NCI-H187 treated with DMSO at 0.1 percent for 48 hours (cell line): Measurements from ENCODE around the gene LRRC31.
A peak's percentile ranks its signal among the peaks of the same experiment; 100 is the strongest.

Experiments used
- DNase-seq: peaks from one replicate; lab custom pipeline; 2025; lab: John Stamatoyannopoulos, UW

LRRC31 gene

DNA sequence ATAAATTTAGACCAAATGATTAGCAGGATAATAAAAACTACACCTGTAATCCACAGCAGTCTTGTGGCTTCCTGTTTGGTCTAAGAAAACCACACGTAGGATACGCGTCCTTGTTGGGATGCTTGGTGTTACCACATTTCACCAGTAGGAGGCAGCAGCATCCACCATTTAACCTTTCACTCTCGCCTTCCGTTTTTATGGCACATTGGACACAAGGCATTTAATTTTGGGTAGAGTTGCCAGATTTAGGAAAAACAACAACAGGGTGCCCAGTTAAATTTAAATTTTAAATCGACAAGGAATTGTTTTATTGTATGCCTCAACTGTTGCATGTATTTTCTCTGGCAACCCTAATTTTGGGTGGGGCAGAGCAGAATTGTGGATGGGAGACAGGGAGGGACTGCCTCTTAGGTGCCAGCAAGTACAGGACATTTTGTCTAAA, 6.3 kb downstream of the LRRC31 start:
- peak; percentile 1 for DNase-seq

DNA sequence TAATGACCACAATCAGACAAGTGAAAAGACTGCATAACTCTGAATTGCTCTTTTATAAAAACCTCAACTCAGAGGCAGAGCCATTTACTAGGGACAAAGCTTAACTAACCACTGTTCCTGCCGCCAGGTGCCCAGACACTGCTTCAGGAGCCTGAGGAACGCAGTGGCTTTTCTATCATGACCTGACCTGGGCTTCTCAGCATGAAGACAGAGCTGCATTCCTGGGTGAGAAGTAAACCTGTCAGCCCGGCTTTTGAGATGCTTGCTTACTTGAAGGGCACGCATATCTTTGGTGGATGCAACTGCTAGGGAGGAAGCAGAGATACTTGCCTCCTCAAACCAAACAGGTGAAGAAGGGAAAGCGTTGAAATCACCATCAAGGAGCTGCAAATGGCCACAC, 7.9 kb downstream of the LRRC31 start:
- DNase-seq = no peak

DNA sequence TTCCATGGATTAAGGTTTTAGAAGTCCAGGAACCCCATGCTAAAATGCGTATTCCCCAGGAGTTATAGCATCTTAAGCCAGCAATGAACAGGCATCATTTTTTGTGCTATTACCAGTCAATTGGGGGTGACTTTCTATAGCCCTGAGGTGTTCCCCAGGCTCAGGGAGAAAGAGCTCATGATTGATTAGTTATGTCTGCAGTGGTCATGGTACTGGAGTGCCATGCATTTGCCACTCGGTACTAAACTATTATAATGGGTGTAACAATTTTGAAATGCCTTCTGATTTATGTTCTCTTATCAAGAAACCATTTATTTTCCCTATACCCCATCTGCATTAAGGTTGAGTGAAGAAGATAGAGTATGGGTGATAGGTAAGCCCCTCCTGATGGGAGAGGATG, 11.9 kb downstream of the LRRC31 start:
- no peak for DNase-seq

DNA sequence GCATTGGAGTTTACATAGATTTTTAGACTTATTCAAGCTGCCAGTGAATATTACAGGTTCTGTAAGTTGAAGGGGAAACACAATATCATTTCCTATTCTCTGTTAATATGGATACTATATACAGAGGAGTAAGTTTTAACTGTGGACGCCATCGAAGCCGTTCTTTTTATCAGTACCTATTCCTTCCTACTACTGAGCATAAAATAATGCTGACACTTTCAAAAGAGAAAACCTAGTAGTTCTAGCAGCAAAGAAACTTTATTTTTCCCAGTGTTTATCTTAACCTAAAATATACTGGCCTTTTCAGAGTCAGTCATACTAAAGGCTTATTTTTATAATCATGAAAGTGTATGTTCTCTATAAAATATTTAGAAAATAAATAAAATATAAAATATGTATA, 14.2 kb downstream of the LRRC31 start:
- no peak for DNase-seq

DNA sequence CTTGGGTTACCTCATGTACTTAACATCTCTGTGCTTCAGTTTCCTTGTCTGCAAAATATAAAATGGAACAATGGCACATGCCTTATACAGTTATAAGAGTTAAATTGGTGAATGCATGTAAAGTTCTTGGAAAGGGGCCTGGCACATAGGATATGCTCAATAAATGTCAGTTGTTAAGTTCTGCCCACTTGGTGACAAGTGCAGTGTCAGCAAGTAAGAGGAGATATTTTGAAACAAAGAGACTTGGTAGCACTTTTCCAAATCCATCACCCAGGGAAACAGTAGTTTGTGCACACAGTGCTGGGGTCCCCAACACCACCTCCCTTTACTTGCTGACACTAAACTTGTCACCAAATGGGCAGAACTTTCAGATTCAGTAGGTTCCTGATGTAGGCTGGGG, 19.1 kb downstream of the LRRC31 start:
- no peak for DNase-seq

DNA sequence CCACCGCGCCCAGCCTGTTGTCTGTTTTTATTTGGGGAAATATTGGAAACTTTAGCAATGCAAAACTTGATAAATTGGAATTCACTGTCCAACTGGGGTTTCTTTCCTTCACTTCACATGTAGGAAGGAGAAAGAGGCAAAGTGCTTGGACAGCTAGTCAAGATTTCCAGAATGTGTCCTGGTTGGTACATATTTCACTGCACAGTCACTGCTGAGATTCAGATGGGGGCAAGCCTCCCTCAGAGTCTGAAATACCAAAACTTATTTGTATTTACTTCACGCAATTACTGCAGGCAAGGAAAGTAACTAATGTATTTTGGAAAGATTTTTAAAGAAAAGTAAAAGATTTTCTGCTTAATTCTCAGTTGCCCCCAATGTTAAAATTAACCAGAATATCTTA, 21.0 kb downstream of the LRRC31 start:
- no peak for DNase-seq

DNA sequence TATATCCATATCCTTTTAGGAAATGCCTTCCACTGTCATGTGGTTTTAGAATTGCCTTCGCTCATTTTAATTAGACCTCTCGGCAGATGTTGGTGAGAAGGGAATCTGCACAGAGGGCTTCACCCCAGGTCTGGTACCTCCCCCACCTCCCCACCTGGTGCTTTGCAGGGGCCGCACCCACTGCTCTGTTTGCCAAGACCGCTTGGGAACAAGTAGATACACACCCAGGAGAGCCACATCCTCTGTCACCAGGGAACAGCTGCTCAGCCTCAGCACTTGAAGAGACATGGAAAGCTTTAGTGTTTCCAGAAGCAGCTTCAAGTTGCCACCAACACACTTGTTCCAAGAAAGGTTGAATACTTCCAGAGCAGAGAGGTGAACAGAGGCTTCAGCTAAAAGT, 21.8 kb downstream of the LRRC31 start:
- peak; percentile 71 for DNase-seq

DNA sequence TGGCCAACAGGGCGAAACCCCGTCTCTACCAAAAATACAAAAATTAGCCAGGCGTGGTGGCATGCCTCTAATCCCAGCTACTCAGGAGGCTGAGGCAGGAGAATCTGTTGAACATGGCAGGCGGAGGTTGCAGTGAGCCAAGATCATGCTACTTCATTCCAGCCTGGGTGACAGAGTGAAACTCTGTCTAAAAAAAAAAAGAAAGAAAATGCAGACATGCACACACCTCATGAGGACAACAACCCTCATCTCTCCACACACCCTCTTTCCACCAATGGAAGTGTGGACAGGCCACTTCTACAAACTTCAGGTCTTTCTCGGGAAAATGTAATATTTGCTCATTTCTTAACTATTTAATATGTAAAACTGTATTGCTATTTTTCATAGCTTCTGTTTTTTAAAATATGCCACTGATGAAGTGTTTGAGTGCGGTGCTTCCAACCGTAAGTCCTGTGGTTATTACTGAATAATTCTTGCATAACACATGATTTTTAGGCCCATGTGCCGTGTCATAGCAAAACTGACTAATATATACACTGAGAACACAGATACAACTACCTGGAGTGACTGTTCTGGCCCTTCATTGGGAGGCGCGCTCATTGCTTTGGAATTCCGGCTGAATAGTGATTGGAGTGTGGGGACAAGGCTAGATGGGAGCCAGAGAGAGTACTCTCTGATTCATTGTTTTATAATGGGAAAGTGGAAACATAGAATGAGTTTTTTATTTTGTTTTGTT, 23.1 kb downstream of the LRRC31 start:
- no peak for DNase-seq

DNA sequence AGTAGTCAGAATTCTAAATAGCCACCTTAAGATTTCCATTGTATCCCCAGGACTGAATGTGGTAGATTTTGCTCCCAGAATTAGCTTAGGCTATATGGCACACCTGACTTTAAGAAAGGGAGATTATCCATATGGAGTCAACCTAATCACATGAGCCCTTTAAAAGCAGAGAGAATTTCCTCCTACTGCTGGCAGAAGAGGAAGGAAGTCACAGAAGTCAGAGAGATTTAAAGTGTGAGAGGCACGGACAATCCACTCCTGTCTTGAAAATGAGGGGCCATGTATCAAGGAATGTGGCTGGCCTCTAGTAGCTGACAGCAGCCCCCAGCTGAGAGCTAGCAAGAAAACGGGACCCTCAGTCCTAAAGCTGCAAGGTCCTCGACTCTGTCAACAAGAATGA, 26.8 kb downstream of the LRRC31 start:
- DNase-seq = no peak

DNA sequence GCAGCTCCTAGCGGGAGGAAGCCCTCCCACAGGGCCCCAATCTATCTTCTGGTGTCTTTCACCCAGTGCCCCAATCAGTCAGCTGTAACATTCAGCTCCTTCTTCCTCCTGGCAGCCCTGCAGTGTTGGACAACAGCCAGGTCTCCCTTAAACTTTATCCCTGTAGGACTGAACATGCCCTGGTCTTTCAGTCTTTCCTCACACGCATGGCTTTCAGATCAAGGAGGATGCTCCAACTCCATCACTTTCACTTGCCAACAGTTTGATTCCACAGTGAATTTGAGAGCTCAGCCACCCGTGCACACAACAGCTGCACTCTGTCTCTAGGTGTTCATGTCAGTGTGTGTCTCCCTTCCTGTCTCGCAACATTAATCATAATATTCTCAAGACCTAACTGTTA, 28.6 kb downstream of the LRRC31 start:
- DNase-seq = no peak

DNA sequence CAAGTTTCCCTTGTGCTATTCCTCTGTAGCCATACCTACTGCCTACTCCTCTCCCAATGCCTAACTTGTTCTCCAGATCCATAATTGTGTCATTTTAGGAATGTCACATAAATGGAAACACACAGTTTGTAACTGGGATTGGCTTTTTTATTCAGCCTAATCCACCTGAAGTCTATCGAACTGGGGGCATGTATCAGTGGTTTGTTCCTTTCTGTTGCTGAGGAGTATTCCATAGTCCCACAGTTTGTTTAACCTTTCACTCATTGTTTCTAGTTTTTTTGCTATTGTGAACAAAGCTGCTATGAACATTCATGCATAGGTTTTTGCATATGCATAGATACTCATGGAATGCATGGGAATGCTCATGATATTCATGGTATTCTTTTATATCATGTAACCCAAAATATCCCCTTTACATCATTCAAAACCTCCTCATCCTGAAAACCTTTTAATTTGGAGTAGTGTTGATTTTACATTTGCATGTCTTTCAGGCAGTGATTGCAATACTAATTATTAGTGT, 31.2 kb downstream of the LRRC31 start:
- no peak for DNase-seq

DNA sequence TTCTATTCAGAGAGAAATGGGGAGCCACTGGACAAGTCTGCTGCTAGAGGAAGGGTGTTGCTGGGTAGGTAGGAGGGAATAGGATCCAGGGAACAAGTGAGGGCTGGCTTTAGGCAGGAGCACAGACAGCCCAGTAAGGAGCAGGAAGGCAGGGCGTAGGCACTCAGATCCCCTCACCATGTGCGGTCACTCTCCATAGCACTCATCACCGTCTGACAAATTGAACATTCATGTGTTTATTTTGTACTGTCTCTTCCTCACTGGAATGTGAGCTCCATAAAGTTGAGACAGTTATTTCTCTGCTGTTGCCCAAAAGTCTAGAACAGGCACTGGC, 32.8 kb downstream of the LRRC31 start:
- no peak for DNase-seq

DNA sequence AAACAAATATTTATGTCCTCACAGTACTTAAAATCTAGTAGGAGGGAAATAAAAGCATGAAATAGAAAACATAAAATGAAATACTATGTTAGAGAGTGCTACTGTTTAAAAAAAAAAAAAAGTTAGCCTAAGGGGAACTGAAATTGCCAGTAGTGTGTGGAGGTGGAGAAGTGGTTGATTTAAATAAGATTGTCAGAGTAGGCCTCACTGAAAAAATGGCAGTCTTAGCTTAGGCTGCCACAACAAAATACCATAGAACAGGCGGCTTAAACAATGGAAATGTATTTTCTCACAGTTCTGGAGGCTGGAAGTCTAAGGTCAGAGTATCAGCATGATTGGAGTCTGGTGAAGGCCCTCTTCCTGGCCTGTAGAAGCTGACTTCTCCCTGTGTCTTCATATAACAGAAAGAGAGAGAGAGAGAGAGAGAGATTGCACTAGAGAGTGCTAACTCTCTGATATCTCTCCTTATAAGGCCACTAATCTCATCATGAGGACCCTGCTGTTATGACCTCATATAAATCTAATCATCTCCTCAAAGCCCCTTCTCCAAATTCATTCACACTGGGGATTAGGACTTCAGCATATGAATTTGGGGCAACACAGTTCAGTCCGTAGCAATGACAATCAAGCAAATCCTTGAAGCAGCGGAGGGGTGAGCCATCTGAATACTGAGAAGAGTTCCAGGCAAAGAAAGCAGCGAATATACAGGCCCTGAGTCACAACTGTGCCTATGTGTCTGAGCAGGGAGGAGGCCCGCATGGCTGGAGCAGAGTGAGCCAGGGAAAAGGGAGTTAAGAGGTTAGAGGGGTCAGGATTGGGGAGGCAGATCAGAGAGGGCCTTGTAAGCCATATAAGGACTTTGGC, 33.4 kb downstream of the LRRC31 start:
- no peak for DNase-seq

DNA sequence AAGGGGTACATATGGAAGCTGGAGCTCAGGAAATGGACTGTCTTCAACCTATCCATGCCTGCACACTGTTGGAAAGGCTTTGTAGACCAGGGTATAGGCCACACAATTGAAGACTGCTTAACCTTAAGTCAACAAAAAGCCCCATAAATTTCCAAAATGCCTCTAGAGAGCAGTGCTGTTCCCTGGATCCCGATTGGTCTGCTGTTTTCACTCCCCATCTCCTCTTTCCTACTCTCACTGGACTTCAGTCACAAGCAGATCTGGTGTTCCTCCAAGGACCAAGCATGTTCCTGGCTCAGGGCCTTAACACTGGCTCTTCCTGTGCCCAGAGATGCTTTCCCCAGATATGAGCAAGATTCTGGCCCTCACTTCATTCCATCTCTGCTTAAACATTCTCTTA, 34.2 kb downstream of the LRRC31 start:
- no peak for DNase-seq

DNA sequence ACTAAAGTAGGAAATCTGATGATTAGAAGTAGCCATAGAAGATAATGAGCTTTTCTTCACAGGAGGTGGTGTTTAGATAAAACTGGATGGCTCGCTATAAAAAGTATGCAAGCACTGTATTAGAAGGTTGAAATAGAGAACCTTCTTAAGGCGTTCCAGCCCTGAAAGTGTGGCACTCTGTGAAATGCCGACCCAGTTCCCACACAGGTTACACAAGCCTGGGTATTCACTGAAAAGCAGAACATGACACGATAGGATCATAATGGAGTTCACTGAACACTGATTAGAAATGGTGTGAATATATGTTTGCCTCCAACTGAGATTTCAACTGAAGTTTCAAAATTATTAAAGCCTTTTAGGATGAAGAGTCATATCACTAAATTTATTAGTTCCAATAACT, 42.0 kb downstream of the LRRC31 start:
- no peak for DNase-seq

DNA sequence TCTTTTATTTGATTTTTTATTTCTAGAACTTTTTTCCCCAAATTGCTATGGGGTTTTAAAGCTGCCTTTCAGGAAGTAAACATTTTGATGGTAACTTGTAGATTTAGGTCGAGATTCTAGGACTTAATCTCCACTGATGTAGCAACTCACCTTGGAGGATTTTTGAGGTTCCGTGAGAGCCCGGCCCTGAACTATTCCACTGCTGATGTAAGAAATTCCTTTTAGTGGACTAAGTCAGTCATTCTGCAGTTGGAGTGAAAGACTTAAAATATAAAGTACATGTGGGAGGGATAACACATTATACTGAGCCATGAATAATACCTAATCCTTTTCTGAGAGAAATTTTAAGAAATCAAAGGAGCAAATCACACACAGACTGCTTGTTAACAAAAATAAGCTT, 44.4 kb downstream of the LRRC31 start:
- DNase-seq = no peak

DNA sequence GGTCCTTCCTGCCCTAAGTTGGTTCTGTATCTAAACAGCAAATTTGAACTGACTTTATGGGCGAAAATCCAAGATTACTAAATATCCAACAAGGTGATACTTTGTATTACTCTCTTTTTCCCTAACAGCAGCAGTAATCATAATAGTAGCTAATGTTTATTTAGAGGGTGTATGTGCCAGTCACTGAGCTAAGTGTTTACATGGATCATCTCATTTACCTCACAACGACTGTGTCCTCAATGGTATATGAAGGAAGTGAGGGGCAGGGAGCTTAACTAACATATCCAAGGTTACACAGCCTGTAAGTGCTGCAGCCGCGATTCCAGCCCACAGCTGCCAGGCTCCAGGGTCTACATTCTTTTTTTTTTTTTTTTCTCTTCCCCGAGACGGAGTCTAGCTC, 46.8 kb downstream of the LRRC31 start:
- no peak for DNase-seq

DNA sequence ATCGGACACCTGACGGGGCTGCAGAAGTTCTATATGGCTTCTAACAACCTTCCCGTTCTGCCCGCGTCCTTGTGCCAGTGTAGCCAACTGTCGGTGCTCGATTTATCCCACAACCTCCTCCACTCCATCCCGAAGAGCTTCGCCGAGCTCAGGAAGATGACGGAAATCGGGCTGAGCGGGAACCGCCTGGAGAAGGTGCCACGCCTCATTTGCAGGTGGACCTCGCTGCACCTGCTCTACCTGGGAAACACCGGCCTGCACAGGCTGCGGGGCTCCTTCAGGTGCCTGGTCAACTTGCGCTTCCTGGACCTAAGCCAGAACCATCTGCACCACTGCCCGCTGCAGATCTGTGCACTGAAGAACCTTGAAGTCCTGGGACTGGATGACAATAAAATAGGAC, 47.2 kb downstream of the LRRC31 start:
- DNase-seq = peak; percentile 70

DNA sequence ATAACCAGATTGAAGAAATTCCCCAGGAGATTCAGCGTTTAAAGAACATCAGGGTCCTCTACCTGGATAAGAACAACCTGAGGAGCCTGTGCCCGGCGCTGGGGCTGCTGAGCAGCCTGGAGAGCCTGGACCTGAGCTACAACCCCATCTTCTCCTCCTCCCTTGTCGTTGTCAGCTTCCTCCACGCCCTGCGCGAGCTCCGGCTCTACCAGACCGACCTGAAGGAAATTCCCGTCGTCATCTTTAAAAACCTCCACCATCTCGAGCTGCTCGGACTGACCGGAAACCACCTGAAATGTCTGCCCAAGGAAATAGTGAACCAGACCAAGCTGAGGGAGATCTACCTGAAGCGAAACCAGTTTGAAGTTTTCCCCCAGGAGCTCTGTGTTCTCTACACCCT, 47.6 kb downstream of the LRRC31 start:
- no peak for DNase-seq

DNA sequence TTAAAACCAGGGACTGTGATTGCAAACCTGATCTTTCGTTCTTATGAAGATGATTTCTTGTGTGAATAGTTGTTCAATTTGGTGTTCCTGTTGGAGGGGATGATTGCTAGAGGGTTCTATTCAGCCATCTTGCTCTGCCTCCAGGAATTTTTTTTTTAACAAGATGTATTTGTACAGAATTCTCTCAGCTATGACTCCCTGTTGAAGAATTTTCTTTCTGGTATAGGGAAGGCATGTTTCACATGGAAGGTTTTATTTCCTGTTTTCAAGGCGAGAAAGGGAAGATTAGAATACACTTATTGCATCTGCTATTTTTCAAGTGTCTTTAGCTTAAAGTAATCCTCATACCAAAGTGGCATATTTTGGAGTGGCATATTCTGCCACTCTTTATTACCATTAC, 51.4 kb downstream of the LRRC31 start:
- DNase-seq = no peak

DNA sequence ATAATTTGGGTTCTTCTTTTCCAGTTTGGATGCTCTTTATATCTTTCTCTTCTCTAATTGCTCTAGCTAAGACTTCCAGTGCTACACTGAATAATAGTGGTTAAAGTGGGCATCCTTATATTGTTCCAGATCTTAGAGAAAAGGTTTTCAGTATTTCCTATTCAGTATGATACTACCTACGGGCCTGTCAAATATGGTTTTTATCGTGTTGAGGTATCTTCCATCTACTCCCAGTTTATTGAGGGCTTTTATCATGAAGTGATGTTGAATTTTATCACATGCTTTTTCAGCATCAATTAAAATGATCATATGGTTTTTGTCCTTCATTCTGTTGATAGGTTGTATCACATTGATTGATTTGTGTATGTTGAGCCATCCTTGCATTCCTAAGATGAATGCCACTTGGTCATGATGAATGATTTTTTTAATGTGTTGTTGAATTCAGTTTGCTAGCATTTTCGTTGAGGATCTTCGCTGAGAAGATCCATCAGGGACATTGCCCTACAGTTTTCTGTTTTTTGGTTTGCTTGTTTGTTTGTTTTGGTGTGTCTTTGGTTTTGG, 54.1 kb downstream of the LRRC31 start:
- DNase-seq = no peak

DNA sequence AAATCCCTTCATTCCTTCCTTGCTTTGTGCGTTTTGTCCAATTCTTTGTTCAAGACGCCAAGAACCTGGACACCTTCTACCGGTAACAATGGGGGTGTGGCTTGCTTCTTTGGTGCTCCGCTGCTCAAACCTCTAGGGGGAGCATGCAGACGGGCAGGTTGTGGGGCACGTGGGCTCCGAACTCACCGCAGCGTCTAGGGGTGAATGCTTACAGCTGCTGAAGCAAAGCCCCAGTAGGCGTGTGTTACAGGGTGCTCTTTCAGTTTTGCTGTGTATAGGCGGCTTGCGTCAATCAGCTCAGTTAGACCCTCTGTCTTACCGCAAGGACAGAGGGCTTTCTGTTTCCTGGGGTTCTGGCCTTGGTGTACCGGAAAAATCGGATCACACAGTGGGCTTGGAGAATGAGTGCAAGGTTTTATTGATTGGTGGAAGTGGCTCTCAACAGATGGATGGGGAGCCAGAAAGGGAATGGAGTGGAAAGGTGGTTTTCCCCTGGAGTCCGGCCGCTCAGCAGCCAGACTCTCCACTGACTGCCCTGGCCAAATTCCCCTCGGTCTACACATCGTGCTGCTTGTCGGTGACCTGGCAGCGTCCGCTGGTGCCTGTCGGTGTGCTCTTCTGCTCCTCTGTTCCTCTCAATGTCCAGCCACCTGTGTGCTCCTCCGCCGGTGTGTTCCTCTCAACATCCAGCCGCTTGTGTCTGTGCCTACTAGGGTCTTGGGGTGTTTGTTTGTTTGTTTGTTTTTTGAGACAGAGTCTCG, 55.8 kb downstream of the LRRC31 start:
- no peak for DNase-seq
